NB4 (cell line): ENCODE data around the gene AK2.

Experiments used
- CTCF ChIP-seq: IDR thresholded peaks from one replicate; pipeline ENCODE4 v1.5.1; 2012; ENCODE audit warnings: low read depth, low read length
- MAX ChIP-seq: IDR thresholded peaks from 2 replicates; pipeline ENCODE4 v1.6.1; 2011; ENCODE audit warnings: low read depth, low read length
- POLR2A ChIP-seq: IDR thresholded peaks from 2 replicates; pipeline ENCODE4 v1.6.1; 2011; ENCODE audit warnings: mild to moderate bottlenecking; ENCODE audit not compliant: insufficient read length; ENCODE audit errors: extremely low read depth

- TF ChIP-seq CTCF (no peak), POLR2A (no peak), MAX (no peak)
Observed at GRCh38 chr1:33081554-33082305, 45.0 kb upstream of the AK2 start.
